ENCODE measurements around the gene ERC1.
"Not testable (repeated sequence)": the region's sequence is repeated elsewhere in the genome, so short reads cannot be mapped to it uniquely, and the experiment has no call there.

Gene ERC1

DNA sequence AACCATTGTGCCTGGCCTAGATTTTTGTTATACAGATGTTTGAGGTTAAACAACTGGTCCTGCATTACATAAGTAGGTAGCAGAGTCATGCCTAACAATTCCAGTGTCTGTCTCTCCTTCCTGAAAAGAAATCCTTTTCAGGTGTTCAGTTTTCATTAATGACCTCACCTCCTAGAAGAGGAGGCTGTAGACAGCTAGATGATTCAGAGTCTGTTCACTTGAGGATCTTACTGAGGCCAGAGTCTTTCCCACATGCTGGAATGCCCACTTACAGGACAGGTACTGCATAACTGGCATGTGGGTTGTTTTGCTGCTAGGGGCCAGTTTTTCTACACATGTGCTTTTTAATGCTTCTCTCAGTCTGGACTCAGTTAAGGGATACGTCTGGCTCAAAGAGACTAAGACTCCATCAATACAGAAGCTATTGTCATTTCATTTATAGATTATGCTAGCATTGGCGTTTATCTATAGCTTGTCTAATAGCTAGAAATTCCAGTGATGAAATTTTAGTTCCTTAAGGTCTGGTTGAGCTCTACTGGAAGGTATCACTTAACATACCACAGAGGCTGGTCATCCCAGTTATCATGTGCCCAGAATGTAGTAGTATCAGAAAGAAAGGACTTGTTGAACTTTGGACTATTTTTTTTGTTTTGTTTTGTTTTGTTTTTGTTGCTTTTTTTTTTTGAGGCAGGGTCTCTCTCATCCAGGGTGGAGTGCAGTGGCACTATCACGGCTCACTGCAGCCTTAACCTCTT lies 206.4 kb downstream of the ERC1 start:
- DNase-seq, result no peak

GRCh38 chr12:1198854-1199253 lies 207.8 kb downstream of the ERC1 start:
- not testable (repeated sequence) for DNase-seq

GRCh38 chr12:1199700-1200099 lies 208.7 kb downstream of the ERC1 start:
- DNase-seq, result no peak

DNA sequence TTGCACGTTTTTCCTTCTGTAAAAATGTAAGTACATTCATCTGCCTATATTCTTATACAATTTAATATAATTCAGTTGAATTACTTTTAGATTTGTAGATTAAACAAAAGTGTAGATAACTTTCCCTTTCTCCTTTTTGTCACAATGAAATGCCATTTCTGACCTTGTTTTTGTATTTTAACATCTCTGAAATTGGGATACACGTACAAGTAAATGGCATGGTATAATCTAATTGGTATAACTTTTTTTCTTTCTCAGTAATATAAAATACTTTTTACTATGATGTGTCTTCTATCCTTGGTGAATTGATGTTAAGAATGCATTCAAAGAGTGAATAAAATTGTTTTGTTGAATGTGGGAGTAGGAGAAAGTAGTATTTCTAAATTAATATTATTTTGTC lies 210.0 kb downstream of the ERC1 start:
- no peak for DNase-seq

DNA sequence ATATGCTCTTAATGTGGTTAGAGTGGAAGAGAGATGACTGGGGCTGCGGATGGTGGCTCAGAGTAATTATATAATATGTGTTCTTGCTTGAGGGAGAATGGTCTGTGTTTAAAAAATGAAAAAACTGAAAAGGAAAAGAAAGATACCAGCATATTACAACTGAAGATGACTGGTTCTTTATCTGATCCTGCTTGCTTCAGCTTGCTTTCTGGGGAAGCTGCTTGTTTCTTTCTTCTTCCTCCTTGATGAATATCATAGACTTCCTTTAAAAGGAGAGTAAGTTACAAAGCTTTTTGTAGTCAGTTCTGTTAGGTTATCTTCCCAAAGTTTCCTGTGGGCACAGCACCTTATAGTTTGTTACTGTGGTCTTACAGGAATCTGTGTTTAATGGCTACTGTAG lies 210.9 kb downstream of the ERC1 start:
- no peak for DNase-seq

DNA sequence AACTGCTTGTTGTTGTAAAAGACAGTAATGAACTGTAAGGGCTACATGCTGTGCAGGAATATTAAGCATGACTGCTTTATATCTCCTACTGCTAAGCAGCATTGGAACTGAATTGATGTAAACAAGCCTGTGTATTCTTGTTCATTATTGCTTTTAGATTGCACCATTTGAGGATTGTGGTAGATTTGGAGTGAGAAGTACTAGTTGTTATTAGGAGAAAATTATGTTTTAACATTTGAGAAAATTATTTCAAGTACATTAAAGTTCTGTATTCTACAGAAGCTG lies 212.7 kb downstream of the ERC1 start:
- DNase-seq, result no peak

GRCh38 chr12:1204581-1205121 lies 213.6 kb downstream of the ERC1 start:
- no peak for DNase-seq

- no peak for DNase-seq
These were observed 214.6 kb downstream of the ERC1 start for GRCh38 chr12:1205512-1206060.

DNA sequence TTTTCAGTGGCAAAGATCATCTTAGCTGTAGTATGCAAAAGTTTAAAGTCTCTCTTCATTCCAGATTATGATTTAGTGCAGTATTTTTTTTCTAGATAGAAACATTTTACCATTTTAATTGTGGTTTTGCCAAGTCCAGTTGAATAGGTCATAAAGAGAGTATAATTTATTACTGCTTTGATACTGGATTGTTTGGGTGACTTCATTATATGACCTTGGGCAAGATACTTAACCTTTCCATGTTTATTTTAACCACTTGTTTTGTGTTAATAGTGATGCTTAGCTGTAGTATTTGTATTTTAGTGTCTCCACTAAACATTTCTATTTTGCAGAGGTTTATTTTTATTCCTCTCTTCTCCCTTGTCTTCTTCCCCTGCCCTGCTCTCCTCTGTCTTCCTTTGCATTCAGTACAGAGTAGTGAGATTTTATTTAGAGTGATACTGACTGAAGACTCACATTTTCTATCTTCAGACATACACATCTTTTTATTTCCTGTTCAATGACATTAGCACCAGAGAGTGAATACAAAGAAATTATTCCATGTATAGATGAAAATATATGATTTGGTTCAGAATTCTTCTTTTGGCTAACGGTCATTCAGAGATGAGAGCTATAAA lies 215.2 kb downstream of the ERC1 start:
- DNase-seq, result no peak

- DNase-seq, result no peak
These were observed 216.3 kb downstream of the ERC1 start for GRCh38 chr12:1207276-1207675.

DNA sequence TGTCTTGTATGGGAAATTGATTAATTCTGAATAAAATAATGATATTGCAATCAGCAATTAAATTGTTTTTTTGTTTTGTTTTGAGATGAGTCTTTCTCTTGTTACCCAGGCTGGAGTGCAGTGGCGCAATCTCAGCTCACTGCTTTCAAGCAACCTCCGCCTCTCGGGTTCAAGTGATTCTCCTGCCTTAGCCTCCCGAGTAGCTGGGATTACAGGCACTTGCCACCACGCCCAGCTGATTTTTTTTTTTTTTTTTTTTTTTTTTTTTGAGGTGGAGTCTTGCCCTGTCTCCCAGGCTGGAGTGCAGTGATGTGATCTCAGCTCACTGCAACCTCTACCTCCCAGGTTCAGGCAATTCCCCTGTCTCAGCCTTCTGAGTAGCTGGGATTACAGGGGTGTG lies 217.7 kb downstream of the ERC1 start:
- not testable (repeated sequence) for DNase-seq

DNA sequence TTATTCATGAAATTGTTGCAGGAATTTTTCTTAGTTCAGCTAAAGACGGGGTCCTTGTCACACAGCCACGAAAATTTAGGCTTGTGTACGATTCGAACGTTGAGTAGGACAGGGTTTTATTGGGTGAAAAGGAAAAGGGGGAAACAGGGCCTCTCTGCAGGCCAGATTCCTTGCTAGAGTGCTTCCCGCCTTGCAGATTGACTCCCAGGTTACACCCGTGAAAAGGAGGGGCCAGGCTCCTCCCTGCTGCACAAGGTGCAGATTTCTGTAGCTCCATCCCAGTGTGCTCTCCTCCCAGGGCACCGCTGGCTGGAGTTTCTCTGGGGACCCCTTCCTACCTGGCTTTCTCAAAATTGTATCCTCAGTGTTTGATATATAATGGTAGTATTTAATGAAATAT lies 221.5 kb downstream of the ERC1 start:
- no peak for DNase-seq

- no peak for DNase-seq
These were observed 222.2 kb downstream of the ERC1 start for GRCh38 chr12:1213205-1213604.

DNA sequence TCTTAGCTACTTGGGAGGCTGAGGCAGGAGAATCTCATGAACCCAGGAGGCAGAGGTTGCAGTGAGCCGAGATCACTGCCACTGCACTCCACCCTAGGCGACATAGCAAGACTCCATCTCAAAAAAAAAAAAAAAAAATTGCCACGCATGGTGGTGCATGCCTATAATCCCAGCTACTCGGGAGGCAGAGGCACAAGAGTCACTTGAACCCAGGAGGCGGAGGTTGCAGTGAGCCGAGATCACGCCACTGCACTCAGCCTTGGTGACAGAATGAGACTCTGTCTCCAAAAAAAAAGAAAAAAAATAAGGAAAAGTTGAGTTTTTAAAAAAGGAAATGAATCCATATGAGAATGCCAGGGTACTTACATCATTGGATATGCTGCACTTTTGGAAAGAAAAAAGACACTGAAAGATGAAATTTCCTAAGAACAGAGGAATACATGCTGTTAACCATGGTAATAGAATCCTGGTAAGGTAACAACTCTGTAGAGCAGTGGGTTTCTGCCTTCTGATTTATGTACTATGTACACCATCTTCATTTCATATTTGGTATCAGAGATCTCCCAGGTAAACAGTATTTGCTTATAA lies 222.7 kb downstream of the ERC1 start:
- no peak for DNase-seq

GRCh38 chr12:1216560-1216959 lies 225.5 kb downstream of the ERC1 start:
- no peak for DNase-seq

DNA sequence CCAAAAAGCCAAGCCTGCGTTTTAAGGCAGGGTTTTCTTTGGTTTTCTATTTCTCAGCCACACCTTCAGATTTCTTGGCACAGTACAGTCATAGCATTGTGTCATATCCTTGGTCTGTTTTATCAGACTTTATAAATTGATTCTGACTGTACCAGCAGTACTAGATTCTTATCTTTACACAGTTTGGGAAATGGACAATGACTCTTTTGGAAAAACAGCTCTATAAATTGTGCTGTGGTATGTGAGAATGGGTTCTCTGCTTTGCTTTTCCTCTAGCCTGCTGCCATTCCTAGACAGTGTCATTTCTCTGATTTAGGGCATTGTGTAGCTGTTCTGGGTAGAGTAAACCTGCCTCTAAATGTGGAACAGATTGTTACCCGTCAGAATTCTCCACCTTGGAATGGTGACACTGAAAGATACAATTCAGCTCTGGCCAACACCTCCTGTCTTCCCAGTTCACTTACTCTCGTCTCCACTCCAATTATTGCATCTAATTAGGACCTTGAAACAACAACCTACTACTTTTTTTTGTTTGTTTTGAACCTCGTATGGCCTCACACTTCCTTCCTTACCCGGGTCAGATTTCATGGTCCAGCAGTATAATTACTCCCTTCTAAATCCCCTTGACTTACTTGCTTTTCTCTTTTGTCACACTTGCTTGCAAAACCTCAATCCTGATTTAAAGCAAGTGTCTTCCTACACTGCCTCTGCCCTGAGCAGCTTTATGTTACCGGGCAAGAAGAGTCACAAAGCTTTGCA lies 226.3 kb downstream of the ERC1 start:
- no peak for DNase-seq

- no peak for DNase-seq
These were observed 227.3 kb downstream of the ERC1 start for GRCh38 chr12:1218369-1218768.

- no peak for DNase-seq
These were observed 229.4 kb downstream of the ERC1 start for GRCh38 chr12:1220127-1221092.

- DNase-seq, result no peak
These were observed 232.0 kb downstream of the ERC1 start for GRCh38 chr12:1222858-1223639.

DNA sequence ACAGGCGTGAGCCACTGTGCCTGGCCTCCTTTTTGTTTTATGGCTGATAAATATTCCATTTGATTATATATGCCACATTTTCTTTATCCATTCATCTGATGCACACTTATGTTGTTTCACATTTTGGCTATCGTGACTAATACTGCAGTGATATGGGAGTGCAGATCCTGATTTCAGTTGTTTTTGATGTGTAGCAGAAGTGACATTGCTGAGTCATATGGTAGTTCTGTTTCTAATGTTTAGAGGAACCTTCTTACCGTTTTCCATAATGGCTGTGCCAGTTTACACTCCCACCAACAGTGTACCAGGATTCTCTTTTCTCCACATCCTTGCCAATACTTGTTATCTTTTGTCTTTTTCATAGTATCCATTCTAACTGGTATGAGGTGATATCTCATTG lies 235.9 kb downstream of the ERC1 start:
- DNase-seq, result no peak

DNA sequence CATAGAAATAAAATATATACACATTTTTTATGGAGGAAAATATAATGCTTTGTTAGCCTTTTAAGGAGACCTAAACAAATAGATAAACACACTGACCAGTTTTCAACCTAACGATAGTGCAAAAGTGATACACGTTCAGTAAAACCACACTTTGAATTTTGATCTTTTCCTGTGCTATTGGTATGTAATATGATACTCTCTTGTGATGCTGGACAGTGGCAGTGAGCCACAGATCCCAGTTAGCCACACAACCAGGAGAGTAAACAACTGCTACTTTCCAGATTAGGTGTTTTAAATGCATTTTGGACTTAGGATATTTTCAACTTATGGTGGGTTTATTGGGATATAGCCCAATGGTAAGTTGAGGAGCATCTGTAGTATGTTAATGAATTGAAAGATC lies 243.1 kb downstream of the ERC1 start:
- no peak for DNase-seq

Measured in activated CD4-positive, alpha-beta T cell treated with anti-CD3 and anti-CD28 coated beads for 4 hours (primary cell).